EL (cell line): ENCODE data around the gene EYS.

ENCODE experiments used
- DNase-seq: peaks from one replicate; pipeline ENCODE4 v3.0.0-alpha.2; 2016

EYS gene

GRCh38 chr6:64926051-64926450, 781.0 kb downstream of the EYS start:
- DNase-seq = no peak

- no peak for DNase-seq
These were observed 786.8 kb downstream of the EYS start for GRCh38 chr6:64920257-64920656.

- no peak for DNase-seq
These were observed 792.9 kb downstream of the EYS start for GRCh38 chr6:64914124-64914523.

- no peak for DNase-seq
These were observed 794.1 kb downstream of the EYS start for GRCh38 chr6:64912966-64913365.

DNA sequence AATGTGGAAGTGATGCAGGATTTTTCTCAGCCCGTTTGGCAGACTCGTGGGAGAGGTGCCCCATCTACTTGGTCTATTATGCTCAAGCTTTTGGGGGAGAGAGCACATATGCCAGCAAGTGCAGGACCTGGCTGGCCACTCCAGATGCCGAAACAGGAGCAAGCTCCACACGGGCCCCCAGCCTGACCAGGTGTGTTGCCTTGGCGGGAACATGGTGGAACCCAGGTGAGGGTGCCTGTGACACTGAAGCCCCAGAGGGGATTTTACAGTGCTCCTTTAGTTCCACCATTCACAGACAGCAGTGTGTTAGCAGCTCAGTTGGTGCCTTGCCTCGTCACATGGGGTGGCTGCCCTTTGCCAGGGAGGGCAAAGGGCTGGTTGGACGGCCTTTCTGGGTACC, 798.9 kb downstream of the EYS start:
- DNase-seq = no peak

DNA sequence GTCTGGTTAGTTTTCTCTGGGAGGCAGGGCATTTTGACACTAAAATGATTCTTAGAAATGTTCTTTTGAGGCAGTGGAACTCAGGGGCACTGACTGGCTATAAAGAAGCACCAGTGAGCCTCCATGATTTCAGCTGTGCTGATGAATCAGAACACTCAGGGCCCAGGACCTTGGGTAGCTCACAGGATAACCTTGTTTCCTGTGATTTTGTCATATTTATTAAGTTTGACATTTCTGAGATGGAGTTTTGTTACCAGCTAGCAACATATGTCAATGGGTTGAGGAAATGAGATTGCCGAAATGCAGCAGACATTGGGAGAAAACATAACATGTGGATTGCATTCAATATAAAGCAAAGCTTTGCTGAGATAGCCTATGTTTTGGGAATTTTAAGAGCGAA, 802.4 kb downstream of the EYS start:
- no peak for DNase-seq

DNA sequence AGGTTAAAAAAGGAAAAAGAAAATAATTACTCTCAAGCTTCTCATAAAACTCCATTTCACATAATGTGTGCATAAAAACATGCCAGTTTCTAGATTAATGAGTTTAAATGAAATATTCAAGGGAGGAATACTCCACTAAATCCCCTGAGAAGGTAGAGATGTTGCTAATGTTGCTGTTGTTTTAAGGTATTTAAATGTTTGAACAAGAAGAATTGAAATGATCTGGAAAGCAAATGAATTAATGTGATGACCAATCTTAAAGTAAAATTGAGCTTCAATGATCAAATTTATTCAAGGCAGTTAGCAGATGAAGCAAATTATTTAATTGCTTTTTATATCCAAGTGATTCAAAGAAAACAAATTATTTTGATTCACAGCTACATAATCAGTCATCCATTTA, 804.4 kb downstream of the EYS start:
- no peak for DNase-seq

GRCh38 chr6:64896939-64897338, 810.1 kb downstream of the EYS start:
- DNase-seq = no peak

DNA sequence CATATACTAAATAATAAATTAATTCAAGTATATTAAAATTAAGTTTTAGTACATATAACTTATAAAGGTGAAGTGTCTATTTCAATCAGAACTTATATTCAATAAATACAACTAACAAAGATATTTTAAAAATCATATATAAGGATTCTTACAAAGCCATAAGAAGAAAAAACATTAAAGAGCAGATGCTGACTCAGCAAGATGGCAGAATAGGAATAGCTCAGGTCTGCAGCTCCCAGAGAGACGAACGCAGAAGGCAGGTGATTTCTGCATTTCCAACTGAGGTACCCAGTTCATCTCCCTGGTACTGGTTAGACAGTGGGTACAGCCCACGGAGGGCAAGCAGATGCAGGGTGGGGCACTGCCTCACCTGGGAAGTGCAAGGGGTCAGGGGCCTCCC, 811.1 kb downstream of the EYS start:
- no peak for DNase-seq

DNA sequence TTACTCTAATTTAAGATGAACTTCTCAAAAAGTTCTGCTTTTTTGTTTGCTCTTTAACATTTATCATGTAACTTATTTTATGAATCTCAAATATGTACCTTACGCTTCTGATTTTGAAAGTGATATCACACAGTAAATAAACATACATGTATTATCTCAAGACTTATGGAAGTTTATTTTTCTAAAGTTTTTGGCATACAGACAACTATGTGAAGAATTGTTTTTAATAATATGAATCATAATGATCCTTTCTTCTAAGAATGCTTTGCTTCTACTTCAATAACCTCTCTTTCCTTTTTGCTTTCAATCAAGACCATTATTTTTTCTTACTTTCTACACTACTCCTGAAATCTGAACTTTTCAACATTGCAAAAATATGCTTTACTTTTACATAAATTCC, 816.4 kb downstream of the EYS start:
- DNase-seq = no peak

DNA sequence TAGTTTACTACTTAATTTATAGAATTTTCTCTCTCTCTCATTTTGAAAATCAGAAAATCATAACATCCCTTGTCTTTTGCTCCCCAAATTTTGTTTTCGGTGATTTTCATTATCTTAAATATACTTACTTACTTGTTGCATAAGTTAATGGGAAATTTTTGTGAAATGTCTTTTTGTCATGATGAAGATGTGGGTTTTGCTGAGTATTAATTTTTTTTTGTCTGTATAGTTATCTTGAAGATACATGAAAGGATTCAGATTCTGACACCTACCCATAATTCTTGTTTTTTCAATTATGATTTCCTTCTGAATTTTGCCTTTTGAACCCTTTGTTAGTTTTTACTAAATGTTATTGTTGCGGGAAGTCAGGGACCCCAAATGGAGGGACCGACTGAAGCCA, 817.9 kb downstream of the EYS start:
- DNase-seq = no peak

GRCh38 chr6:64874776-64875175, 832.2 kb downstream of the EYS start:
- no peak for DNase-seq

GRCh38 chr6:64872633-64873032, 834.4 kb downstream of the EYS start:
- DNase-seq = no peak

DNA sequence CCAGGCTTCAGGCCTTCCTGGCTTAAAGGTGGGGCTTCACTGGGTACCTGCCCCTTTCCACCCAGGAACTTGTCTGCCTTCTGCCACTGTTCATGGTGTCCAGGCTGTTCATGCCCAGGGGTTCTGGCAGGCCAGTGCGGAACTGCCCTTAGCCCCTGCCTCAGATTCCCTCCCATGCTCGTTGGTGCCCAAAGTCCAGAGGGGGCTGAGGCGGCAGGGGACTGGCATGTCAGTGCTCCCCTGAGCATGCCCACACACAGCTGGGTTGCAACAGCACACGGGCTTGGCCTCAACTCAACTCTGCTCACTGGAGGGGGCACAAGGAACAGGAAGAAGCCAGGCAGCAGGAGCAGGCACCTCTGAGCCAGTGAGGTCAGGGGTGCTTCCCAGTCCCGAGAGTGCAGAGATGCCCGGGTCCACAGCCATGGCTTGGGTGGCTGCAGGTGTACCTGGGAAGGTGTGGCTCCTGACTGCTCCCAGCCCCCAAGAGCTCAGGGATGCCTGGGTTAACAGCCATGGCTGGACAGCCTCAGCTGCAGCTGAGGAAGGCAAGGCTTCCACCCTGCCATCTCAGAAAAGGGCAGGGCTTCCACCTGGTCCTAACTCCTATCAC, 845.9 kb downstream of the EYS start:
- no peak for DNase-seq

DNA sequence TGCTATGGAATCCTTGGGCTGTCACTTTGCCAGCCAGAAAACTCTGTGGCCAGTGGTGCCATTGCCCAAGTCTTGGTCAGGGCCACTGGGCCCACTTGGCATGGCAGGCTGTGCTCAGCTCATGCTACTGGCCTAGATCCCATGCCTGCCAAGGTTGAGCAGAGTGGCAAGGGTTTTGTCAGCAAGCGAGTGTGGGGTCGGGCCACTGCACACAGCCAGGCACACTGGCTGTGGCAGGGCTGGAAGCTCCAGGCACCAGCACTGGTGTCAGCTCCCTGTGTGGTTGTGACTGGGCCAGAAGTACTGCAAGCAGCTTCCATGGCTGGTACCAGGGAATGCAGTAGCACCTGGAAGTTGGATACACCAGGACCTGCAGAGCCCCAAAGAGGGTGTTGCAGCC, 846.8 kb downstream of the EYS start:
- DNase-seq = no peak

DNA sequence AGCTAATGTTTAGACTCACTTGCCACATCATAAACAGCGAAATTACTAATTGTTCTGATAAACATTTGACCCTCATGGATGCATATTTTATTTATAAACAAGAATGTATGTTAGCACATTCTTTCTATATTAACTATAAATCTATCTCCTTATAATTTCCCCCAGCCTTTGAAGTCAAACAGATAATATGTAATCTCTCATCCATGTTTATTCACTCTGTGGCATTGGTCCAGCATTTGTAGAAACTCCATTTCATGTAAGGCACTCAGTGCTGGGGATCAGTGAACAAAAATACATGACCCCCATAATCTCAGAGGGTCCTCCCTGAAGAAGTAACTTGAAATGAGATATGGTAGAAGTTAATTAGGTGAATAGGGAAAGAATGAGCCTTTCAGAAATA, 856.9 kb downstream of the EYS start:
- no peak for DNase-seq

- DNase-seq = no peak
These were observed 858.6 kb downstream of the EYS start for GRCh38 chr6:64848467-64848866.

GRCh38 chr6:64847396-64847795, 859.6 kb downstream of the EYS start:
- no peak for DNase-seq

- DNase-seq = no peak
These were observed 868.3 kb downstream of the EYS start for GRCh38 chr6:64838726-64839125.

- DNase-seq = no peak
These were observed 875.3 kb downstream of the EYS start for GRCh38 chr6:64831680-64832079.

- DNase-seq = no peak
These were observed 889.5 kb downstream of the EYS start for GRCh38 chr6:64817525-64817924.

DNA sequence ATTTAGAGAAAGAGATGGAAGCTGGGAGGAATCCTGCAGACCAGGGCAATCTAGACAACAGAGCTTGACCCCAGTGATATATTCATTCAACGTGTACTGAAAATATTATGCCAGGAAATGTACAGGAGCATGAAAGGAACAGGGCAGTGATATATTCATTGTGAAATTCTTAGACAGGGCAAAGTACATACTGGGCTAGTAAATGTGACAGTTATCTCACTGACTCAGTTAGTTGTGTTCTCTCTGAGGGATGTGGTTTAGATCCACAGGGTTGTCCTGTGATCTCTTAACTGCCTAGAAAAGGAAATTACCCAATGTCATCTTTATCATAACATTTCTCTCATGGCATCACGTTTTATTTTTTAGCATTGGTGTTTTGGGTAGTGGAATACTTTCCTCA, 891.3 kb downstream of the EYS start:
- no peak for DNase-seq

DNA sequence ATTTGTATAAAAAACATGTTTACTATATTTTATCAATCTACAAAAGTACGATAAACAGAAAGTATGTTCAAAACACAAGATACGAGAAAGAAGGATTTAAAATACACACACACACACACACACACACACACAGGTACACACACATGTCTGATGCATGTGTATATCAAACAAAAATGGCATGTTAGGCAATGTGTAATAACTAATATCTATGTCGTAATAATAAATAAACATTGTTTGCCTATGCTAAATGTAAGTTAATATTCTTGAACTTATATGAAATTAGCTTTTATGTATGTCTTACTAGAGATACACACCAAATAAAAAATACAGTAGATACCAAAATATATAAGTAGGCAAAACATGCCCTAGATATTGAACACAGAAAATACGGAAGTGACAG, 894.9 kb downstream of the EYS start:
- no peak for DNase-seq

GRCh38 chr6:64811119-64811518, 895.9 kb downstream of the EYS start:
- DNase-seq = no peak

- DNase-seq = no peak
These were observed 899.2 kb downstream of the EYS start for GRCh38 chr6:64807785-64808184.
